B cell (primary cell): ENCODE results near the gene BLTP2. TPM values are rescaled to one million over a fixed set of nuclear protein-coding genes. Genes with fewer than 3 reads are reported as not detected.

Experiments
- ATAC-seq: fragments of 200-7000 bp; cut with Tn5 transposase; one replicate; pipeline ENCODE4 v1.10.0; 2021; ENCODE audit warnings: low read depth, mild to moderate bottlenecking, moderate number of reproducible peaks, moderate library complexity
- CTCF ChIA-PET: fragments of 350-600 bp; sonication (Branson Sonifier 250); formaldehyde crosslinking; loops from one replicate; lab custom pipeline; 2021; ENCODE audit warnings: antibody characterized with exemption, inconsistent platforms; lab: Charles Lee
- POLR2A ChIA-PET: fragments of 350-600 bp; sonication (Branson Sonifier 250); formaldehyde crosslinking; loops from one replicate; lab custom pipeline; 2021; ENCODE audit warnings: antibody characterized with exemption; lab: Charles Lee
- DNase-seq: peaks from one replicate; pipeline ENCODE4 v3.0.0; 2013
- H2AFZ ChIP-seq: 2 replicates; pipeline ENCODE4 v1.6.1; 2012; ENCODE audit warnings: mild to moderate bottlenecking, low read depth, low read length; ENCODE audit not compliant: insufficient read depth, poor library complexity, severe bottlenecking
- H3K27ac ChIP-seq, 2 donors: 1 replicate in 1 of 2; 2 replicates in 1 of 2; pipeline ENCODE4 v1.5.1; 2012 to 2013; ENCODE audit warnings: low read length in 2 of 2, mild to moderate bottlenecking in 2 of 2, moderate library complexity in 1 of 2
- H3K27me3 ChIP-seq, 4 experiments: fragments of 200-600 bp in 1 of 4; sonication (generic) in 1 of 4; replicated peaks in 1 of 4; 1 replicate in 2 of 4; 2 replicates in 2 of 4; pipeline versions ENCODE4 v1.6.1 to v1.7.0; 2013 to 2016; ENCODE audit warnings: low read length in 3 of 4, mild to moderate bottlenecking in 2 of 4, mixed read lengths in 1 of 4, moderate library complexity in 1 of 4; ENCODE audit not compliant: insufficient read depth in 4 of 4, control insufficient read depth in 3 of 4; ENCODE audit errors: control extremely low read depth in 1 of 4
- H3K36me3 ChIP-seq, 2 experiments: replicated peaks in 1 of 2; 1 replicate in 1 of 2; 2 replicates in 1 of 2; pipeline versions ENCODE4 v1.6.1 to v1.7.1; 2013; ENCODE audit warnings: low read length in 1 of 2; ENCODE audit not compliant: insufficient read depth in 2 of 2, control insufficient read depth in 1 of 2; ENCODE audit errors: control extremely low read depth in 1 of 2, extremely low read depth in 1 of 2
- H3K4me1 ChIP-seq, 2 donors: fragments of 200-600 bp in 1 of 2; sonication (generic) in 1 of 2; 1 replicate in 1 of 2; 2 replicates in 1 of 2; pipeline versions ENCODE4 v1.5.1 to v1.6.1; 2013 to 2017; ENCODE audit warnings: low read length in 2 of 2; ENCODE audit not compliant: control insufficient read depth in 2 of 2, insufficient read depth in 2 of 2
- H3K4me2 ChIP-seq: replicated peaks from 2 replicates; pipeline ENCODE3; 2012; ENCODE audit warnings: mild to moderate bottlenecking, low read depth, low read length; ENCODE audit not compliant: poor library complexity, severe bottlenecking
- H3K4me3 ChIP-seq, 5 experiments: fragments of 200-600 bp in 1 of 5; sonication (generic) in 1 of 5; 1 replicate in 3 of 5; 2 replicates in 2 of 5; pipeline versions ENCODE4 v1.5.1 to v1.7.0; 2011 to 2016; ENCODE audit warnings: low read length in 4 of 5, mild to moderate bottlenecking in 4 of 5, low read depth in 2 of 5, control low read depth in 1 of 5, moderate library complexity in 1 of 5; ENCODE audit not compliant: insufficient read depth in 1 of 5; ENCODE audit errors: control extremely low read depth in 1 of 5, extremely low read depth in 1 of 5
- H3K79me2 ChIP-seq: fragments of 200-600 bp; sonication (generic); one replicate; pipeline ENCODE4 v1.6.0; 2016; ENCODE audit warnings: low read length; ENCODE audit not compliant: control insufficient read depth, insufficient read depth
- H3K9ac ChIP-seq: fragments of 200-600 bp; sonication (generic); 2 replicates; pipeline ENCODE4 v1.6.1; 2017; ENCODE audit warnings: mild to moderate bottlenecking, low read length, moderate library complexity
- H3K9me3 ChIP-seq, 3 donors: one replicate each; pipeline versions ENCODE4 v1.6.1 to v1.7.1; 2013; ENCODE audit warnings: low read length in 2 of 3; ENCODE audit not compliant: control insufficient read depth in 2 of 3, insufficient read depth in 1 of 3; ENCODE audit errors: control extremely low read depth in 1 of 3
- H4K20me1 ChIP-seq: 2 replicates; pipeline ENCODE4 v1.6.0; 2012; ENCODE audit warnings: mild to moderate bottlenecking, low read length; ENCODE audit not compliant: insufficient read depth, control insufficient read depth, poor library complexity, severe bottlenecking
- H3K27ac Mint-ChIP-seq: one replicate; pipeline ENCODE4 v1.8.0; 2021; ENCODE audit warnings: mixed read lengths
- H3K27me3 Mint-ChIP-seq: one replicate; pipeline ENCODE4 v1.8.0; 2021; ENCODE audit warnings: mixed read lengths
- H3K4me1 Mint-ChIP-seq: one replicate; pipeline ENCODE4 v1.8.0; 2021; ENCODE audit warnings: mixed read lengths
- H3K4me3 Mint-ChIP-seq: one replicate; pipeline ENCODE4 v1.8.0; 2021; ENCODE audit warnings: mixed read lengths
- H3K9me3 Mint-ChIP-seq: one replicate; pipeline ENCODE4 v1.8.0; 2022; ENCODE audit warnings: mixed read lengths; ENCODE audit not compliant: insufficient read depth
- CTCF ChIP-seq: fragments of 200-600 bp; IDR thresholded peaks from one replicate; pipeline ENCODE4 v1.8.0; 2022; ENCODE audit warnings: antibody characterized with exemption, mild to moderate bottlenecking
- EZH2 ChIP-seq: IDR thresholded peaks from 2 replicates; pipeline ENCODE4 v1.6.1; 2012; ENCODE audit warnings: borderline replicate concordance, low read depth, mild to moderate bottlenecking, moderate library complexity, low read length; ENCODE audit not compliant: insufficient read depth, poor library complexity, severe bottlenecking
- WGBS: methylation state at CpG from one replicate; pipeline ENCODE4 v1.1.5; 2013; ENCODE audit warnings: missing lambda C conversion rate; ENCODE audit not compliant: insufficient coverage; 5-methylcytosine and 5-hydroxymethylcytosine counted together
- intact Hi-C: fragments of 100-400 bp; cut with micrococcal nuclease; formaldehyde crosslinking; loops from one replicate; pipeline ENCODE4 v1.10.0; 2022
- polyA plus RNA-seq: library from polyadenylated mRNA; depleted of rRNA; stranded (reverse); fragments of >200 nt; gene quantifications from 2 replicates; pipeline ENCODE4 v1.2.3, GENCODE V29; 2012
- total RNA-seq, 2 donors: library from RNA; stranded (reverse); fragments of 120-200 nt in 1 of 2; gene quantifications; 1 replicate in 1 of 2; 2 replicates in 1 of 2; pipeline versions ENCODE4 v1.2.3 to v1.2.4, GENCODE V29; 2013 to 2022

The BLTP2 gene
- total and polyA plus RNA-seq, 2 donors (not counting 1 experiment from before 2014, with no cell fraction given) = 45.9 to 156 TPM

- H3K4me3 ChIP-seq = no peak overlapping the region
- no peak for DNase-seq
- H3K27me3 ChIP-seq = no peaks in the 10 kb centered on the region
- no peak overlapping the region for H2AFZ ChIP-seq
- H3K79me2 ChIP-seq = no peaks in the 10 kb centered on the region
- no peaks in the 10 kb centered on the region for H3K9me3 ChIP-seq
- peaks cover 22 to 33% of the 10 kb centered on the region in 2 donors for H3K4me1 ChIP-seq
- H3K4me3 Mint-ChIP-seq = no peak overlapping the region
- H3K36me3 ChIP-seq = peaks cover 14 to 77% of the 10 kb centered on the region in 2 experiments
- H4K20me1 ChIP-seq = no peaks in the 10 kb centered on the region
- no peak for ATAC-seq
- H3K27me3 Mint-ChIP-seq = no peaks in the 10 kb centered on the region
- no peak overlapping the region for H3K27ac Mint-ChIP-seq
- H3K27ac ChIP-seq = no peak overlapping the region
- POLR2A ChIA-PET = no interaction called here
- no peaks in the 10 kb centered on the region for H3K9me3 Mint-ChIP-seq
- intact Hi-C loops = no loop called here
- no peak overlapping the region for H3K4me2 ChIP-seq
- peaks cover 38% of the 10 kb centered on the region for H3K4me1 Mint-ChIP-seq
- 97% methylated on average over 6 of the region's 7 CpGs for WGBS
- no peak for TF ChIP-seq EZH2
- TF ChIP-seq CTCF = no peak
- no peak overlapping the region for H3K9ac ChIP-seq
- CTCF ChIA-PET = interaction anchor here (0.8 to 15.2 kb wide), 4 partner anchors 15 to 295 kb away, joined by 3 to 220 read pairs (median 3); no protein-coding TSS in a partner anchor
Observed at GRCh38 chr17:28616281-28616680, 28.7 kb downstream of the BLTP2 start.

GRCh38 chr17:28615260-28615940 lies 29.6 kb downstream of the BLTP2 start:
- Histone ChIP-seq H3K27me3 (no peaks in the 10 kb centered on the region), H3K27ac (peak overlapping the region in 1 of 2 donors; percentile 26), H3K4me3 (no peak overlapping the region), H3K4me2 (no peak overlapping the region), H2AFZ (no peak overlapping the region), H4K20me1 (no peaks in the 10 kb centered on the region), H3K9me3 (no peaks in the 10 kb centered on the region), H3K36me3 (peaks cover 9 to 76% of the 10 kb centered on the region in 2 experiments), H3K9ac (no peak overlapping the region), H3K4me1 (peaks cover 22 to 33% of the 10 kb centered on the region in 2 donors), H3K79me2 (no peaks in the 10 kb centered on the region)
- no peak overlapping the region for H3K27ac Mint-ChIP-seq
- POLR2A ChIA-PET = no interaction called here
- H3K27me3 Mint-ChIP-seq = no peaks in the 10 kb centered on the region
- no peak for TF ChIP-seq EZH2
- no peak for TF ChIP-seq CTCF
- WGBS = 100% methylated on average over 2 of the region's 4 CpGs
- DNase-seq = no peak
- intact Hi-C loops = no loop called here
- H3K9me3 Mint-ChIP-seq = no peaks in the 10 kb centered on the region
- peaks cover 38% of the 10 kb centered on the region for H3K4me1 Mint-ChIP-seq
- peak; percentile 17 for ATAC-seq
- H3K4me3 Mint-ChIP-seq = no peak overlapping the region
- CTCF ChIA-PET = interaction anchor here (0.8 to 15.2 kb wide), 6 partner anchors 16 to 296 kb away, joined by 3 to 220 read pairs (median 3); no protein-coding TSS in a partner anchor
